ENCODE data around the gene BMP7. TPM values are rescaled to one million over a fixed set of nuclear protein-coding genes. Genes with fewer than 3 reads are reported as not detected.

Gene BMP7
- total and polyA plus RNA-seq, 9 of the 15 experiments (the other 6 are each of a cell fraction or from before 2014, with no cell fraction given): 0.18 TPM; not detected in 8

GRCh38 chr20:57175397-57176010, 90.9 kb downstream of the BMP7 start:
- FAIRE-seq (no peak), DNase-seq (ENCODE audit: extremely low read depth in 1 of 4, low spot score in 3 of 4) (no peak), ATAC-seq (no peak)
- Histone ChIP-seq H3K9me3 (replicated peaks; ENCODE audit: control insufficient read depth, insufficient read depth, low read depth, low read length) (no peaks in the 10 kb centered on the region; the same call in 1 of the 2 replicates), H3K4me2 (ENCODE audit: insufficient read depth, low read length) (no peak overlapping the region), H3K4me1 (replicated peaks in 1 of 2; ENCODE audit: control insufficient read depth in 2 of 2, insufficient read depth in 2 of 2, low read length in 2 of 2) (peaks cover 0 to 15% of the 10 kb centered on the region in 2 experiments; a peak in 2 of 5 replicates), H3K27ac (ENCODE audit: extremely low read depth, low read depth, low read length) (no peak overlapping the region), H3K36me3 (ENCODE audit: control insufficient read depth, insufficient read depth, low read length) (no peaks in the 10 kb centered on the region), H3K27me3 (ENCODE audit: control insufficient read depth in 2 of 2, insufficient read depth in 2 of 2, low read length in 2 of 2) (peaks cover 17 to 56% of the 10 kb centered on the region in 2 experiments; a peak in 4 of 5 replicates), H3K9ac (ENCODE audit: insufficient read depth in 1 of 2, low read depth in 2 of 2, low read length in 2 of 2) (no peak overlapping the region), H3K4me3 (no peak overlapping the region), H4K20me1 (replicated peaks; ENCODE audit: control insufficient read depth, insufficient read depth, low read length) (no peaks in the 10 kb centered on the region), H3K9me1 (ENCODE audit: control insufficient read depth, insufficient read depth, low read length) (no peaks in the 10 kb centered on the region), H3K79me2 (ENCODE audit: control insufficient read depth, insufficient read depth, low read length) (no peaks in the 10 kb centered on the region), H2AFZ (ENCODE audit: low read depth, low read length) (no peak overlapping the region)
- WGBS (ENCODE audit: insufficient coverage, low coverage, missing lambda C conversion rate): 1% methylated on average over 8 of the region's 8 CpGs
- intact Hi-C loops (cut with micrococcal nuclease) (no loop called here), in situ Hi-C loops (cut with MboI) (no loop called here)
- TF ChIP-seq ZBTB11 (CRISPR knock-in tag; IDR thresholded peaks at IDR 0.05) (peak in 1 of 3 experiments; percentile 74; a peak in 1 of 6 replicates), EWSR1 (IDR thresholded peaks at IDR 0.05; ENCODE audit: borderline replicate concordance, low read depth, partially characterized antibody) (peak; percentile 12), ZNF398 (CRISPR knock-in tag; IDR thresholded peaks at IDR 0.05) (no peak)
- ChIA-PET POLR2A (no interaction called here), CTCF (ENCODE audit: low intra/inter-chr PET ratio) (no interaction called here)
- BruUV-seq (replicated peaks): no TSS peak

Measured in K562 (cell line).